ENCODE results near the gene TNFRSF25.
A peak's percentile ranks its signal among the peaks of the same experiment; 100 is the strongest.
"Not testable (repeated sequence)": the region's sequence is repeated elsewhere in the genome, so short reads cannot be mapped to it uniquely, and the experiment has no call there.

The TNFRSF25 gene

DNA sequence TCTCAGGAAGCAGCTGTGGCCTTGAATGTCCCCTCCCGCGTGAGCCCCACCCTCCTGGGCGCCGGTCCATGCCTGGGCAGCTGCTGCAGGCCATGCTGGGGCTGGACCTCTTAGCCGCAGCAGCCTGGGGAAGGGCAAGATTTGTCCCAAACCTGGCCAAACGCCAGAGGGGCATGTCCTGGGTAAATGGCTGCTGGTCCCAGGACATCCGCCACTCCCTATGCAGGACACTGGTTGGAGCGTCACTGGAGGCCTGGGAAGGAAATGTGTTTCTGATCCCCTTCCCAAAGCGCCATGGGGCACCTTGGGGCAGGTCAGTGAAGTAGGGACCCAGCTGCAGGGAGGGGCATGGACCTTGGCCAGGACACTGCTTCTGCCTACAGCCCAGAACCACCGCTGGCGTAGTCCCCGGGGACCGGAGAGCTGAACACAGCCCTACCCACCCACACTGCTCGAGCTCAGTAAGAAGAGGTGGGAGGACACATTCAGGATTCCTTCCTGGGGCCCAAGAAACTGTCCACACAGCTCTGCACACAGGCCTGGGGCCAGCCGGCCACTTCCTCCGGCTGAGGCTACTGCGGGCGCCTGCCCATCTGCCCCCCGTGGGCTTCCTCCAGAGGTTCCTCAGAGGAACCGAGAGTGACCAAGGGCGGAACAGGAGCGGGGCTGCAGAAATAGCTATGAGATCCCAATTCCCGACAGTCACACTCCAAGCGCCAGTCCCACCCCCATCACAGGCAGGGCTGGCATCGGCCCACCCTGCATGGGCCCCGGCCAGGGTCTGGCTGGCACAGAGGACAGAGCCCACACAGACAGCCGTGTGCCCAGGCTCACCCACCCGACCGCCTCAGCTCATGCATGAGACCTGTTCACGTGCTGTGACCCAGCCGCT is 36.3 kb upstream of the TNFRSF25 start:
- DNase-seq (ENCODE audit: low read depth in 2 of 2) = no peak

GRCh38 chr1:6501279-6501813 is 35.4 kb upstream of the TNFRSF25 start:
- no peak for DNase-seq (ENCODE audit: low read depth in 2 of 2)

GRCh38 chr1:6500544-6501278 is 34.7 kb upstream of the TNFRSF25 start:
- no peak for DNase-seq (ENCODE audit: low read depth in 2 of 2)

DNA sequence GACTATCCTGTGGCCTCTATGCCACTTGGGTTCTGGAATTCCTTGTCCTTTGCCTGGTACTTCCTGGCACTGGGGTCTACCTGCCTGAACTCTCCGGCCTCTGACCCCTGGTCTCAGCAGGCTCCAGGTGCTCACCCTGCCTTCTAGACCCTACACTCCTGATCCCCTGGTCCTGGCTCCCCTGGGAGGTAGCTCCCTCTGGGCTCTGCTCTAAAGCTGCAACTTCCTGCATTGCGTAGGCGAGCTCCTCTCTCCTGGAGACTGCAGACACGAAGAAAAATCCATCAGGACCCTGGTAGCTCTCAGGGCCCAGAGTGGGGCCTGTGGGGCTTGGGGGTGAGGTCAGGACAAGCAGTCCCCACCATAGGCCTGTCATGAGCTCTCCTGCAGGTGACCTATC is 33.3 kb upstream of the TNFRSF25 start:
- DNase-seq (ENCODE audit: low read depth in 2 of 2) = no peak

GRCh38 chr1:6498576-6499111 is 32.7 kb upstream of the TNFRSF25 start:
- no peak for DNase-seq (ENCODE audit: low read depth in 2 of 2)

- no peak for DNase-seq (ENCODE audit: low read depth in 2 of 2)
These were observed 32.0 kb upstream of the TNFRSF25 start for GRCh38 chr1:6497867-6498575.

DNA sequence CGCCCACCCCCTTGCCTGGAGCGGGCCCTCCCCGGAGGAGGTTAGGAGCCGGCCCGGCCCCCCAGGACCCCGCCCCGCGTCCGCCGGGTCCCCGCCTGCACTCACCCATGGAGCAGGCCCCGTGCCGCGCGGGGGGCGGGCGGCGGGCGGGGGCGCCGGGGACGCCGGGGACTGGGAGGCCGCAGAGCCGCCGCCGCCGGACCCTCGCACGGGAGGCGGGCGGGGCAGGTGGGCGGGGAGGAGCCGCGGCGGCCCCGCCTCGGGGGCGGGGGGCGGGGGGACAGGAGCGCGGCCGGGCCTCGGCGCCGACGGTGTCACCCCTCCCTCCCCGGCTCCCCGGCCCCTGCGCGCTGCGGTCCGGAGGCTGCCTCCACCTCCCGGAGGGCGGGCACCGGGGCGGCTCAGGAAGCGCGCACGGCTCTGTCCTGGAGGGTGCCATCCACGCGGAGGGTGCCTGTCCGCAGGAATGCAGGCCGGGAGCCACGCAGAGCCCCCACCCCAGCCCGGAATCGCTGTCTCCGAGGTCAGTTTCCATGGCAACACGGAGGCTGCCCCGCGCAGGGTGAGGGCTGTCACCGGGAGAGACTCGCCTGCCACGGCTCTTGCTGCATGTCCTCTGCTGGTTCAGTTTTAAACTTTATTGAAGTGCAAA is 31.4 kb upstream of the TNFRSF25 start:
- peak in 1 of 2 donors; percentile 44 for DNase-seq (ENCODE audit: low read depth in 2 of 2)

DNA sequence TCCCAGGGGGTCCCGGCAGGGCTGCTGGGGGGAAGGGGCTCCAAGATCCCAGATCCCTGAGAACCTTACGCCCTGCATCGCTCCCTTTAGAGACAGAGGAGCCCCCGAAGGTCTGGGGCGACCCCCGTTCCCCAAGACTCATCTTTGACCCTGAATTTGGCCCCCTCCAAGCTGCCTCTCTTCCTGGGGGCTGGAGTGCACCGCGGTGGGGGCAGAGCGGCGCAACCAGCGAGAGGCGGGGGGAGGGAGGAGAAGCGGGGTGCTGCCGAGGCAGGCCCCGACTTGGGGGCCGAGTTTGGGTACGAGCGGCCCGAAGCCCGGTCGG is 30.9 kb upstream of the TNFRSF25 start:
- DNase-seq (ENCODE audit: low read depth in 2 of 2) = no peak

DNA sequence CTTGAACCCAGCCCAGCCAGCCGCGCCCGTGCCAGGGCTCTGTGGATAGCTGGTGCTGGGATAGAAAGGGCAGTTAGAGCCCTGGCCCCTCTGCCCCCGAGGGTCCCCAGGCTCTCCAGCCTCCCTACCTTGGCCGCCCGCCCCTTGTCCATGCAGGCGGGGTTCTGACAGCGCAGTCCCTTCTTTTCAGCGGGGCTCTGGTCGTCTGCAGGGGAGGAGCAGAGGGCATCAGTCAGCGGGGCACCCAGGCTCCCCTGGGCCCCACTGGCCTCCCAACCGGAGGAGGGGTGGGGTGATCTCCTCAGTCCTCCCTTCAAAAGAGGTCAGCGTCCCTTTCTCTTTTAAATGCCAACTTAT is 30.4 kb upstream of the TNFRSF25 start:
- DNase-seq (ENCODE audit: low read depth in 2 of 2) = no peak

- DNase-seq (ENCODE audit: low read depth in 2 of 2) = no peak
These were observed 29.8 kb upstream of the TNFRSF25 start for GRCh38 chr1:6495540-6496364.

DNA sequence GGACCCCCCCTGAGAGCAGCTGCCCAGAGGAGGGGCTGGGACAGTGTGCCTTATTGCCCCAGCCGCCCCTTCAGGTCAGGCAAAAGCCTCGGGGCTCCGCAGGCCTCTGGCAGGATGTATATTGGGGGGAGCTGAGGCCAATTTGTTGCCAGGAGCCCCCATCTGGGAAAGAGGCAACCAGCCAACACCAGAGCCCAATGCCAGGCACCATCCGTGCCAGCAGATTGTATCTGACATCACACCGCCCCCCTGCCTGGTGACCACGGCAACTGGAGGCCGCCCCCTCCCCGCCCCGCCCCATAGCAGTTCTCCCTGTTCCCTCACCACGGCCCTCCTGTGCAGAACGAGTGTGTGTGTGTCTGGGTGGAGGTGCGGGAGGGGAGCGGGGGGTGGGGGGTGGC is 29.1 kb upstream of the TNFRSF25 start:
- no peak for DNase-seq (ENCODE audit: low read depth in 2 of 2)

DNA sequence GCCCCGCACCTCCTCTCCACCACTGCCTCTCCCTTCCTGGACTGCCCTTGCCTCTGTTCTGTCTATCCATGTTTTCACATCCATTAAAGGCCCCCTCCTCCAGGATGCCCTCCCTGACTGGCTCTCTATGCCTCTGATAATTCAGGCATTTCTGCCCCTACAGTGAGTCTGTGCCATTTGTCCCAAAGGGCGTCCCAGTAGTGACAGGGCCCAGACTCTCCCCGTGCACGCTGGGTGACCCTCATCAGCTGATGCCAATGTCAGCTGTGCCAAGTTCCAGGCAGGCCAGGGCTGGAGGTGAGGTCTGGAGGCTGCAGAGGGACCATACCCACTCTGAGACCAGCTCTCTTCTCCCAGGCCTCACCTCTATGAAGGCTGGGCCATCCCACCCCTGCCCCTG is 28.7 kb upstream of the TNFRSF25 start:
- no peak for DNase-seq (ENCODE audit: low read depth in 2 of 2)

DNA sequence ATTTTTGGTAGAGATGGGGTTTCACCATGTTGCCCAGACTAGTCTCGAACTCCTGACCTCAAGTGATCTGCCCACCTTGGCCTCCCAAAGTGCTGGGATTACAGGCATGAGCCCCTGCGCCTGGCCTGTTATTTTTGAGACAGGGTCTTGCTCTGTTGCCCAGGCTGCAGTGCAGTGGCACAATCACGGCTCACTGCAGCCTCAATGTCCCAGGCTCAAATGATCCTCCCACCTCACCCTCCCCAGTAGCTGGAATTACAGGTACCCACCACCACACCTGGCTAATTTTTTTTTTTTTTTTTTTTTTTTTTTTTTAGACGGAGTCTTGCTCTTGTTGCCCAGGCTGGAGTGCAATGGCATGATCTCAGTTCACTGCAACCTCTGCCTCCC is 27.9 kb upstream of the TNFRSF25 start:
- not testable (repeated sequence) for DNase-seq (ENCODE audit: low read depth in 2 of 2)

- DNase-seq (ENCODE audit: low read depth in 2 of 2) = no peak
These were observed 26.0 kb upstream of the TNFRSF25 start for GRCh38 chr1:6491966-6492365.

GRCh38 chr1:6491480-6491962 is 25.5 kb upstream of the TNFRSF25 start, which contains the start of gene PLEKHG5:
Gene PLEKHG5, minus strand, starts transcription at chr1:6491667. Its CDS starts 14,096 bp downstream, at chr1:6477571.
- no peak for DNase-seq (ENCODE audit: low read depth in 2 of 2)

GRCh38 chr1:6491081-6491449 is 25.1 kb upstream of the TNFRSF25 start:
- DNase-seq (ENCODE audit: low read depth in 2 of 2) = no peak

DNA sequence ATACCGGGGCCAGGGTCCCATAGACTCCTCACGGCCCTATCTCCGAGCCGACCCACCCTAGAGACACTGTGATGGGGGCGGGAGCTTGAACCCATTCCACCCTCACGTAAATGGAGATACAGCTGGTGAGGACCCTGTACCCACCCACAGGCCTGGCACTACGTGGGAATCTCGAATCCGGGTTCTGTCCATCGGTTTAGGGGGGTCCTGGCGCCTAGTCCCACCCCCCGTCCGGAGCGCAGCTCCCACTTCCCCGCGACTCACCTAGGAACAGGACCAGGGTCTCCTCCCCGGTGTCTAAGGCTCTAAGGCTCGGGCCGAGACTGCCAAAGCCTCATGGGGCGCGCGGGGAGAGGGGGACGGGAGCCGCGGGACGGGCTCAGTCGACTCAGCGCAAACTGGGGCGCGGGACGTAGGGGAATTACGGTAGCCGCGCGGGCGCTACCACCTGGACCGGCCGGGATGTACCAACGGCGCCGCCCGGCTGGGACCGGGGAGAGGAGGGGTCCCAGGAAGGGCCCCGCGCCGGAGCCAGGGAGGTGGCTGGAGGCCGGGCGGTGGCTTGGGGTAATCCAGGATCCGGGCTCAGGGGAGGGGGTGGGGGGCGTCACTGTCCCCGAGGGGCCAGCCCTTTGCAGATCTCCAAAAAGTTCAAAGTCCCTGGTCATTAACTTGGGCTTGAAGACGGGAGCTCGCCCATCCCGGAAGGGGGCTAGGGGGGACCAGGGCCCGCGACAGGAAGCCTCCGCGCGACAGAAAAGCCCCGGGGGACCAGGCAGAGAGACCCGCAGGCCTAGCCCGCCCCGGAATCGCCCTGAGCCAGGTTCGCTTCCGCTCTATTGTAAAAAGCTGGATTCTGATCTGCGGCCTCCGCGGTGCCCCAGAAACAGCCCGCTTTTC is 24.5 kb upstream of the TNFRSF25 start:
- DNase-seq (ENCODE audit: low read depth in 2 of 2) = peak in 1 of 2 donors; percentile 27

DNA sequence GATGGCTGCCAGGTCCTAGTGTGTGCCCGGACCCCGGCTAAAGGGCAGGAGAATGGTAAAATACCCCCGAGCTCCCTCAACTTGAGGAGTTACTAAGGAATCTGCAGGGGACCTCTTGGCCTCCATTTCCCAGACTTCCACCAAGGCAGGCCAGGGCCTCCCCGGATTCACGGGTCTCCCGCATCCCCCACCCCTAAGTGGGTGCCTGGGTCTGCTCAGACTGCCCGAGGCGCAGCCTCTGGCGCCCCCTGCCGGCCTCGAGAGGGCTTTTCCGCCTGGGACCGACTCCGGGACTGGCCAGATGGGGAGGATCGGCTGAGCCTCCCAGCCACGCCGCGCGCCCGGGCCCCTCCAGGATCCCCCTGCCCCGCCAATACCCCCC is 23.8 kb upstream of the TNFRSF25 start:
- peak; percentile 48 to 61 for DNase-seq (ENCODE audit: low read depth in 2 of 2)

GRCh38 chr1:6489383-6489765 is 23.4 kb upstream of the TNFRSF25 start:
- DNase-seq (ENCODE audit: low read depth in 2 of 2) = no peak

Data from stimulated activated CD8-positive, alpha-beta memory T cell treated with anti-CD3 and anti-CD28 coated beads, Interleukin-7, amount 100 ng/mL, for 4 hours (primary cell).